Eye (tissue), 1 donor: ENCODE results near the gene SKI.
A peak's percentile ranks its signal among the peaks of the same experiment; 100 is the strongest.

Source experiments
- DNase-seq: peaks from one replicate; pipeline ENCODE4 v3.0.0-alpha.2; 2015

Gene SKI

DNA sequence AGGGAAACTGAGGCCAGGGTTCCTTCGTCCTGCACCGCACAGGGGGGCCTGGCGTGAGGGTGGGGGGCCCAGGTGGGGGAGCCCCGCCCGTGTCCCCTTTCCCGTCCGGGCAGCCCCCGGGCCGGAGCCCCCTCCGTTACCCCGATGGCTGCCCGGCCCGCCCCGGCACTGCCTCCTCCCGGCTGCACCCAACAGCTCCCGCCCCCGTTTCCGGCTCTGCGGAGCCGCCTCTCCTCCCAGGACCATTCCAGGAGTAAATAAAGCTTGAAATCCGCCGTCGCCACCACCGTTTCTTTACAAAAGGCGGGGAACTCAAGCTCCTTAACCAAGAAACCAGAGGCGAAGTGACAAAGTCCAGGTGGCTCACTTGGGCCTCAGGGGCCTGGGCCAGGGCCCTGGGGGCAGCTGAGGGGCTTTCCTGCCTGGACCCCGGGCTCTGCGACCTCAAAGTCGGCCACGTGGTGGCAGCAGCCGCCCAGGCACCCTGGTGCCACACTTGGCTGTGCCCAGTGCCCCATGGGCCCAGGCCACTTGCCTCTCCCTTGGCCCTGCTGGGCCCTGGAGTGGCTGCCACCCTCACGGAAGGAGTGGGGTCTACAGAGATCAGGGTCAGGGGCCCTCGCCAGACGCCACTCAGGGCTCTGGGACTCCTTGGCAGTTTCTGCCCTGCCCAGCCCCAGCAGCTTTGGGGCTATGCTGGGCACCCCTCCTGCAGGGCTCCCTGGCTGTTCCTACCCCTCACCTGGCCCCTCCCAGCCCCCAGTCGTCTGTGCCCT, 33.0 kb upstream of the SKI start:
- DNase-seq, result peak; percentile 93

DNA sequence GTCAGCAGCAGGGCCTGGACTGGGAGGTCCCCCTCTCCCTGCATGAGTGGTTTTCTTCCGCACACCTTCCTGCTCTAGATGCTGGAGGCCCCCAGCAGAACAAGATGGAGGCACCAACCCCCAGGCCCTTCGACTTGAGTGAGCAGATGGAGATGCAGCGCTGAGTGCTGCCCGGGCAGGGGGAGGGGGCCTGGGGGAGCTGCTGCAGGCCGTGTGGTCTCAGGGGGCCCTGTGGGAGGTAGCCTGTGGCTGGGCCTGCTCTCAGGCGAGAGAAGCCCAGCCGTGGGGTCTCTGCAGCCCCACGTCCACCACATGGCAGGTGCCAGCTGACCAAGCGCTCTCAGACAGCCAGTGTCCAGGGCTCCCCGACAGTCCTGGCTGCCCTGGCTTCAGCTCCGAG, 32.3 kb upstream of the SKI start:
- DNase-seq, result peak; percentile 63

DNA sequence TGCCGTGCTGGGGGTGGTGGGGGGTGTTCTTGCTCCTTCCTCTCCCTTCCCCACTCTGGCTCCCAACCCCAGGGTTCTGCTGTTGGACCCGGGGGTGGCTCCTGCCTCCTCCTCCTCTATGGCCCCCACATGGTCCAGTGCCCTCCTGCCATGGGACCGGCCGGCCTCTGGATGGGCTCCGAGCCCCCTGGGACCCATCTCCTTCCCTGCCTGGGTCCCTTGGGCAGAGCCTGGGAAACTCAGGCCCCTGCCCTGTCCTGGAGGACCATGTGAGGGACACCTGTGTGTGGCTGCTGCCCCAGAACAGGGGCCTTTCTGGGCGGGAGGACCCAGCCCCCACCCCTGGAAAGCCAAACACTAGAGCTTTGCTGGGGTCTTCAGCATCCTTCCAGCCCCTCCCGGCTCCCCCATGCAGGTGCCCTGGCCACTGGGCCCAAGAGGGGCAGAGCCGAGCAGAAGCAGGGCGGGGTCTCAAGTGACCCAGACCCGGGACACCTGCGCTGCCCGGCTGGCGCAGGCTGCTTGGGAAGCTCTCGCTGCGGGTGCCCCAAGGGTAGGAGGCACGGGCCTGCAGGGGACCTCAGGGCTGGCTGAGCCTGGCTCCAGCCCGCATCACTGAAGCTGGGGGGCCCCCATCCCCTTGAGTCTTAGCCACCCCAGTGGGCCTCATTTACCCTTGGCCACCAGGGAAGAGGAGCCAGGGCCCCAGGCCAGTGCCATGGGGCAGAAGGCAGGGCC, 31.0 kb upstream of the SKI start:
- no peak for DNase-seq

DNA sequence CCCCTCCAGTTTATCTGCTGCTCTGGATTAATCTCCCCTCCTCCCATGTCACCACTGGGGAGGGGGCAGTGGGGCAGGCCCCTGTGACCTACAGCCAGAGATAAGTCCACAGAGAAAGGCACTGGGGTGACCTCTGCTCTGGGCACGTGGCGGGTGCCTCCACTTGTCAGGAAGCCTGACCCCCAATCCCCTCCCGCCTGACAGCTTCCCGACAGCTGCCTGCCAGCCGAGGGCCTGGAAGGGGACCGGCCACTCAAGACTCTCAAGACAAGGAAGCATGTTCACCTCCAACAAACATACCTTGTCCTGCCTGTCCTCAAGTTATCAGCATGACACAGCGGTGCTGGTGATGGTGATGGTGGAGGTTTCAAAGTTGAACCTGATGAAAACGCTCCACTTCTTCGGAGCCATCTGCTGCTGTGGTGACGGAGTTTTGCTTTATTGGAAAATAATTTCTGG, 30.4 kb upstream of the SKI start:
- no peak for DNase-seq

DNA sequence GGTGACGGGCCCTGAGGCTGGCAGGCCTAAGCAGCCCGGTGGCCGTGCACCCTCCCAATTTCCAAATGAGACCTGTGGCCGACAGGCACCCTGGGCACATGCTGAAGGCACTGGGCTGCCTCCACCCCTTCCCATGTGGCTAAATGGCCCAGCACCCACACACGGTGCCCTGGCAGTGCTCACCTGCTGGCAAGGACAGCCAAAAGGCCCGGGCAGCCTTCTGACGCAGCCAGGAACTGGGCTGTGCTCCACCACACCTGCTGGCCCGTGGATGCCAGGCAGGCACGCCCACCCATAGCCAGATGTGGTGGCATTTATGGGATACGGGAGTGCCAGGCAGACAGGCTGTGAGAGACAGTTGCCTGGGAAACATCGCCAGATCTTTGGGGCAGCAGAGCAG, 29.5 kb upstream of the SKI start:
- no peak for DNase-seq

DNA sequence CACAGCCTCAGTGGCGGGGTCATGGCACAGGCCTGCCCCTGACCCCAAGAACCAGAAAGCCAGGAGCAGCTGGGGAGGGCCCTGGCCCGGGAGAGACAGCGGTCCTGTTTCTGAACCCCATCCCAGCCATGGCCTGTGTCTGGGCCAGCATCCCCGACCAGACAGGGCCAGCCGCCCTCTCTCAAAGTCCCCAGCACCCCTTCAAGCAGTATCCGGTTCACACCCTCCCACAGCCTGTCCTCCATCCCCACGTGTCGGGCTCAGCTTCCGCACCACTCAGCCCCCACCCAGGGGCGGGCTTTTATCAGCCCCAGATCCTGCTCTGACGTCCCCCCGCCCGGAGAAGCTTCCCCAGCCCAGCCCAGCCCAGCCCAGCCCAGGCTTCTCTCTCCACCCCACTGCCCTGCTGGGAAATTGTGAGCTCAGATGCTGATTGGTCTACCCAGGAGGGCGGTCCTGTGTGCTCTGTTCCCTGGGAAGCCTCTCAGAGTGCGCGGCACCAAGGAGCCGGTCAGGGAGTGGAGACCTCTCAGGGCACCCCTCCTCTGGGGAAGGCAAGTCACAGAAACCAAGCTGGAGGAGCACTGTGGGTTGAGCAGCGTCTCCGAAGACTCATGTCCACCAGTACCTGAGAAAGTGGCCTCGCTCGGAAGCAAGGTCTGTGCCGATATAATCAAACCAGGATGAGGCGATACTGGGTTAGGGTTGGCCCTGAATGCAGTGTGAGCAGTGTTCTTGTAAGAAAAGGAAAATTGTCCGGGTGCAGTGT, 28.9 kb upstream of the SKI start:
- peak; percentile 84 for DNase-seq

DNA sequence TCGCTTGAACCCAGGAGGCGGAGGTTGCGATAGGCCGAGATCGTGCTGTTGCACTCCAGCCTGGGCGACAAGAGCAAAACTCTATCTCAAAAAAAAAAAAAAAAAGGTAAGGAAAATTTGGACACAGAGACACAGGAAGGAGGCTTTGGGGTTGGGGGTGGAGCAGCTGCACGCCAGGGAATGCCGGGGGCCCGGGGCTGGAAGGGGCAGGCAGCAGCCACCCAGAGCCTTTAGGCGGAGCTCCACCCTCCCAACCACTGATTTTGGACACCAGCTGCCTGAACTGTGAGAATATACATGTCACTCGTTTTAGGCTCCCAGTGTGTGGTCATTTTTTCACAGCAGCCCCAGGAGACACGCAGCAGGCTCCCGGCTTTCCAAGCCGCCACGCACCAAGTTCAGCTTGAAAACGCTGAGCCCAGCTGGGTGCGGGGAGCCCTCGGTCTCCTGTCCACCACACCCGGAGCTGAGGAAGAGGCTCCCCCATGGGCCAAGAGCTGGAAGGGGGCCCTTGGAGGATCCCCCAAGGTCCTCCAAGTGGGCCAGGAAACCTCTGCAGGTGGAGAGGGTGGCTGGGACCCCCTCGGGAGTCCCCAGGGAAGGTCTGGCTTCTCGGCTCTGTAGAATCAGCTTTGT, 27.7 kb upstream of the SKI start:
- no peak for DNase-seq

DNA sequence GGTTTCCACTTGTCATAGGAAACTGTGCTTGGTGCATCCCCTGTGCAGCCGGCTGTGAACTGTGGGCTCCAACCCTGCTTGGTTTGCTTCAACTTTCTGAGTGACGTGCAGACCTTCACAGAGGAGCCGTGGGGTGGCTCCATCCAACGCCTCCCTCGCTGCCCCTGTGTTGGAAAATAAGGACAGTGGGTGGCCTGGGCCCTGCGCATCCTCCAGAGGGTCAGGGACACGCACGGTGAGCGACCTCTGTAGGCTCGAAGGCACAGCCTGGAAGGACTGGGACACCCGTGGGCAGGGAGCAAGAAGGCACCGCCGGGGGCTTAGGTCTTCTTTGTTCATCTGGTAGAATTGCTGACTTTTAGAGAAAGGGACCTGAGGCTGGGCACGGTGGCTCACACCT, 27.1 kb upstream of the SKI start:
- no peak for DNase-seq

DNA sequence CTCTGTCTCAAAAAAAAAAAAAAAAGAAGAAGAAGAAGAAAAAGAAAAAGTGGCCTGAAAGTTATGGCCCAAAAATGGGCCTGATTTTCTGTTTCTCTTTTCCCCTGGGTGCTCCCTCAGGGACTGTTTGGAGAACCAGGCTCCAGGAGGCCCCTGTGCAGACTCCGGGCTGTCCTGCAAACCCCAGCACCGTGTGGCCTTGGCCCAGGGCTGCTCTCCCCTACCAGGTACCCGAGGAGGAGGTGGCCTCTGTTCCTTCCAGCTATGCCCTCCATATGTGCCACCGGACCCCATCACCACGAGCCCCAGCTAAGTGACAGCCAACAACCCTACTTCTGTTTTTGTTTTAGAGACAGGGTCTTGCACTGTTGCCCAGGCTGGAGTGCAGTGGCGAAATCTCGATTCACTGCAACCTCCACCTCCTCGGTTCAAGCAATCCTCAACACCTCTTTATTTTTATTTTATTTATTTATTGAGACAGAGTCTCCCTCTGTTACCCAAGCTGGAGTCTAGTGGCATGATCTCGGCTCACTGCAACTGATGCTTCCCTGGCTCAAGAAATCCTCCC, 26.0 kb upstream of the SKI start:
- no peak for DNase-seq

DNA sequence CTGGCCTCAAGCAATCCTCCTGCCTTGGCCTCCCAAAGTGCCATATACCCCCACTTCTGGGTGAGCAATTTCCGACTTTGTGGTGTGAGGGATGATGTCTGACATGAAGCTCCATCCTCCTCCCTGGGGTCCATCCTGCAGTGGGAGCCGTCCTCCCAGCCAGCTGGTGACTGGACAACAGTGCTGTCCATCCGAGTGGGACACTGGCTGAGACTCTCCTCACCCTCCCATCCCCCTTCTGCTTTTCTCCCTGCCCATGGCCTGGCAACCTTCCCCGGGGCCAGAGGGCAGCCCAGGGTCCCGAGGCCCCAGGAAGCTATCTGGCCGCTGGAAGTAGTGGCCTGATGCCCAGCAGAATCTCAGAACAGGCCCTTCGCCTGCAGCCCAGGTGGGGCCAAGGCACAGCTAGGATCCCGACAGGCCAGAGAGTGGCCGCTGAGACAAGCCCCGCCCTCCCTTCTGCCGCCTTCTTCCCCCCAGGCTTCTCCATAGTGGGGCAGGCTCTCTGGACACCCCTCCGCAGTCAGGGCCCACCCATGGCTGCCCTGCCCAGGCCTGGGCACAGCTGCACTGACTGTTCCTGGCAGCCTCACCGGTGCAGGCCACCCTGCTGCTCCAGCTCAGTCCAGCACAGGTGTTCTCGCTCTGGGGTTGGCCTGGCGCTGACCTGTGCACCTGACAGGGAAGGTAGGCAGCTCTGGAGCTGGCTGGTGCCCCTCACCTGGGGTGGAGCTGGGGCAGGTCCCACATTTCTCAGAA, 25.1 kb upstream of the SKI start:
- DNase-seq, result no peak

DNA sequence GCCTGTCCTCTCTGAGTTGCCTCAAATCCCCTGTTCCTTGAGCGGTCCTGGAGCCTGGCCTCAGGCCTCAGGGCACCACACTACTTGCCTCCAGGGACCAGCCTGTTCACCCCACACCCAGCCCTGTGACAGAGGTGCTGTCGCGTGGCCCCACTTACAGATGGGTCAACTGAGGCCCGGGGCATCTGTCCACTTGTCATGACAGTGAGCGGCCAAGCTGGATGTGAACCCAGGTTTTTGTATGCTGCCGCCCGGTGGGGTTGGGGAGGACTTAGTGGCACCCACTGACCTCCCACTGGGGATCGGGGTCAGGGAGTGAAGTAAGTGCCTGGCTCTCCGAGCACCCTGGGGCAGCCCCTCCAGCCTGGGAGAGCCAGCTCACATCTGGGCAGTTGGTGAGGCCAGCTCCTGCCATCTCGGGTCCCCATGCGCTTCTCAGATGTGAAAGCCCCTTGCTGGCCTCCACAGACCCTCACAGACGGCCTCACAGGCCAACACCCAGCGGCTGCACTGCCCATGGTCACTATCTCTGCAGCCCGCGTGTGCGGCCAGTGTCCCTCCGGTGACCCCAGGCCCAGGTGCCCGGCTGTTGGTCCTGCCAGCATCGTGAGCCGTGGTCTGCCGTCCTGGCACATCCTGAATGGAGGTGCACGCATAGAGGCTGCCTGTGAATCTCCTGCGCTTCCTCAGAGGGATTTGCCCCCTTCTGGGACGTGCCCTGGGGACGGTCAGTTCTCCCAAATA, 24.3 kb upstream of the SKI start:
- no peak for DNase-seq

DNA sequence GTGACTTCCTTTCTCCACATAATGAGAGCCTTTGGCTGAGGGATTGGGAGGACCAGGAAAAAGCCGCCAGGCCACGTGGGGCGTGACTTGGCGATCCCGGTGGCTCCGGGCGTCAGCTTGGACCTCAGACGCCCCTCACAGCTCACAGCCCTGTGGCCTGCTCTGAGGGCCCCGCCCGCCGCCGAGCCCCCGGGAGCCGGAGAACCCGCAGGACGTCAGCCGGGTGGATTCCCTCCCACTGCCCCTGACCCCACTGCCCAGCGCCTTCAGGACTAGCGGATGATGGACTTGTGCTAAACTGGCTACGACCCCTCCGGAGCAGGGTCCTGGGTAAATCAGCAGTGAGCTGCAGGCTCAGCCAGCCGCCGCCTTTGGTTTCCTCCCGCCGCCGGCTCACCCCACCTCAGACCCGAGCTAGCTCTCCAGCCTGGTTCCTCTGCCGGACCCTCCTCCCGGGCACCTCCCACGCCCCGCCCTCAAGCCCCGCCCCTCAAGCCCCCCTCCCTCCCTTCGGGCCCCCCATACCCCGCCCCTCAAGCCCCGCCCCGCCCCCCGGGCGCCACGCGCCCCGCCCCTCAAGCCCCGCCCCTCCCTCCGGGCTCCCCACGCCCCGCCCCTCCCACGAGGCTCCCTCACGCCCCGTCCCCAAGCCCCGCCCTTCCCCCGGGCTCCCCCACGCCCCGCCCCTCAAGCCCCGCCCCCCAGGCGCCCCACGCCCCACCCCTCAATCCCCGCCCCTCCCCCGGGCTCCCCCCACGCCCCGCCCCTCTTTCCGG, 23.5 kb upstream of the SKI start:
- peak; percentile 89 for DNase-seq

DNA sequence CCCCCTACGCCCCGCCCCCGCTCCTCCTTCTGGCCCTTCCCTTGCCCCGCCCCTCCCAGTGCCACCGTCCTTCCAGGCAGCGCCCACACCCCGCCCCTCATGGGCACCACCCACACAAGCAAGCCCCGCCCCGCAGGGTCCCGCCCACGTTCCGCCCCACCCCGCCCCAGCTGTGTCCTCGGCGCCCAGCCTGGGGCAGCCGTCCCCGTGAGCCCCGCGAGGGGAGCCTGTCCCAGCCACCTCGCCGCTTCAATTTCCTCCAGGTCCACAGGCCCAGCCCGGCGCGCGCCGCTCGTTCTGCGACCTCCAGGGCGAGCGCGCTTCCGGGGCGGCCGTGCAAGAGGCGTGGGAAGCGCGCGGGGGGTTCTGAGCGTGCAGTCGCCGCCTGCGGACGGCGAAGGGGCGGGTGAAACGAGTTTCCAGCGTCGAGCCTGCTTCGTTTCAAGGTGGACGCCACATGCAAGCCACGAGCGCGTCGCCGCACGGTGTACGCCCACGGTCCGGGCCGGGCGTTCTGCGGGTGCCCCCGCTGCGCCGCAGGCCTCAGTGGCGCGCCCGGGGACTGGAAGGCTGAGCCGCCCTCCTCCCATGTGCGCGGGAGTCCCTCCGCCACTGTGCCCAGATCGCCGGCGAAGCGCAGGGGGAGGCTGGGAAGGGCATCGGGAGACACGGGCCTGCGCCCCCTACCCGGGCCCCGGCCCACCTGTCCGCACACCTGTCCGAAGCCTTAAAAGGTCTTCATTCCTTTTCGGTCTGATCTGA, 22.7 kb upstream of the SKI start:
- peak; percentile 95 for DNase-seq

DNA sequence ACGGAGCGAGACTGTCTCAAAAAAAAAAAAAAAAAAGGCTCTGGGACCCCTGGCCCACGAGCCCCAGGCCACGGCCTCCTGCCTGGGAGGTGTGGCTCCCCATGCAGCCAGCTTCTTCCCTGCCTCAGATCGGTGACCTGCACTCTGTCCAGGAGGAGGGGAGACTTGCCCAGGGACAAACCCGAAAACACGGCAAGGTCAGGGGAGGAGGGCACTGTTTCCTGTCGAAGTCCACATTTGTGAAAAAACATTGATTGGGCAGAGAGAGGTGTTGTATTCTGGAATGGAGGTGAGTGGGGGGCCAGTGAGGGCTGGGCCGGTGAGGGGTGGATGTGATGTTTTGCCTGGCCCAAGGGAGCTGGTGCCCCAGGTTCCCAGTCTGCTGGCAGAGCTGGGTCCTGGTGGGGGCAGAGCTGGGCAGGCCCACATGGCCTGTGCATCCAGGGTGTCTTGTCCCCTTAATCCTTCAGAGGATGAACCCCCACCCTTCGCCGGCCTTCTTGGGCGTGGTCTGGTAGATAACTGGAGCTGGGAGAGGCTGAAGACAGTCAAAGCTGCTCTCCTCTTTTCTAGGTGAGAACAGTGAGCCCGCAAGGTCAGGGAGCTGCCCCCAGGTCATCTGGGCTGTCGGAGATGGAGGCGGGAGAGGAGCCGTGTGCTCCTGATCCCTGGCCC, 21.2 kb upstream of the SKI start:
- no peak for DNase-seq

DNA sequence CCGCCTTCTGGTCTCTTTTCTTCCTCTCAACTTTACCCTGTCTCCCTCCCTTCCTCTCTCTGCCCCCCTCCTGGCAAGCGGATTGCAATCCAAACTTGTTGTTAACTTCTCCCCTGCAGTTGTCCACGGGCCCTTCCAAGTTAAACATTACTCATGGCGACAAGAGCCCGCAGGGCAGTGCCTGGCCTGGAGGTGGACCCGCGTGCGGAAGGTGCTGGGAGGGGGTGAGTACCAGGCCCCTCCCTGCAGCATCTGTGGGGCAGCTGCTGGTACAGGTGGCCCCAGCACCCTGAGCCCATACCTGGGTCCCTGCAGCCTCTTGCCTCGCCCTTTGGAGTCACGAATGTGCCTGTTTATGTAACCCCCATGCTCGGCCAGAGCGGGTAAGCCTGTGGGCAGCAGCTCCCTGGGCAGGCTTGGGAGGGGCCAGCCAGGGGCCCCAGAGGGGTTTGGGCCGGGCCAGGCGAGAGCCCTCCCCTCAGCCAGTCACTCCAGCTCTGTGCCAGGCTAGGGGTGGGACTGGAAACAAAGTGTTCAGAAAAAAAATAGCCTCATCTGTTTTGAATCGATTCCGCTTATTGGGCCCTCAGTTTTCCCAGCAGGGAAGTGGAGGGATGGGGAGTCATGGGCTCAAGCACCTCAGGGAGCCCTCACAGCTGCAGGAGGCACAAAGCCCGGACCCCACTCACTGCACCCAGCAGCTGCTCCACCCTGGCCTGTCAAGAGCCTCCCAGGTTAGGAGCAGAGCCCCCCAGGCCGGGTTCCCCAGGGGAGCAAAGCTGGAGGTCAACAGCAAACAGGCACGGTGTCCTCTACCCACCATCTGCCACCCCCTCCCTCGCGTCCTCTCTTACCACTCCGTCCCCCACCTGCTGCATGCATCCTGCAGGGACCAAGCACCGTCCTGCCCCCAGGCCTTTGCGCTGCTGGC, 19.5 kb upstream of the SKI start:
- peak; percentile 39 for DNase-seq

DNA sequence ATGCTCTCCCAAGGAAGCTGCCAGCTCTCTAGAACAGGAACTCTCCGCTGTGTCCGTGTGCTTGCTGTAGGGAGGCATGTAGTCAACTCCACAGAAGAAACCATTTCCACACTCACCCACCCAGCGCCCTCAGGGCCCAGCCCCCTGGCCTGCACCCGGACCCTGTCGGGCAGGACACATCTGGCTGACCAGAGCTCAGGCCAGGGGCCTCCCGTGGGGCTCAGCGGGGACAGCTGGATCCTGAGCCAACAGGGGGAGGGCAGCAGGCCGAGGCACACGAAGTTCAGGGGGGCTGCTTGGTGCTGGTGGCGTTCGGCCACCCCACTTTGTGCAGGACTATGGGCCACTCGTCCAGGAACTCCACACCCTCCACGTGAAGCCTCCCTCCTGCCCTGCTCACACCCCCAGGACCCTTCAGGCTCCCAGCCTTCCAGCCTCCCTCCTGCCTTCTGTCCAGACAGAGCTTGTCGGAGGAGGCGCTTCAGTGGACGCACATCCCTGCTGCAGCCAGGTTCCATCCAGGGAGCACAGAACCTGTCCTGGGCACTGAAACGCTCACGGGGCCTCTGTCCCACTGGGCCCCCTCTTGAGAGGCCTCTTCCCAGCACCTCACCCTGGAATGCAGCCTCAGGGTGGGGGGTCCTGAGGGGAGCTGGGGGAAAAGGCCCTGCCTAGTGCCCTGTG, 18.6 kb upstream of the SKI start:
- DNase-seq, result peak; percentile 39

DNA sequence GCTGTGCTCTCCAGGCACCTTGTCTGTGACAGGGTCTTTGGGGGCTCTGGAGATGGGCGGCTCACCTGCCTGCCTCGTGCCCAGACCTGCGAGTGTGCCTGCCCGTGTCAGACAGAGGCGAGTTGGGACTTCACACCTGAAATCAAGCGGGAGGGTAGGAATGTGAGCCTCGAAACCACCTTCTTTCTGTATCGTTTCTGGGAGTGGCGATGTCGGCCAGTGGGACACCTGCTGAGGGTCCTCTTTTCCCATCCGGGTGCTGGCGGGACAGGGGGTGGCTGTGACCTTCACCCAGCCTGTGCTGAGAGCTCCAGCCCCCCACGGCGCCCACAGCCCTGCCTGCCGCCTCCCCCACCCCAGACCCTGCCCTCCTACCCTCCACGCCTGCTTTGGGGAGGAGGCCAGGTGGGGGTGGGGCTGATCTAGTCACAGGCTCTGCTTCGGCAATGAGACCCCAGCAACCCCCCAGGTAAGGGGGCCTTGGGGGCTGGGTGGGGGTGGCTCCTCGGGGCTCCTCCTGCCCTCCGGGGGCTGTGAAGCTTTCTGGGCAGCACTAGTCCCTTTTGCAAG, 17.9 kb upstream of the SKI start:
- no peak for DNase-seq
